Fibroblast of peridontal ligament (primary cell): ENCODE data around the gene ZNF776.
"Not testable (repeated sequence)": the region's sequence is repeated elsewhere in the genome, so short reads cannot be mapped to it uniquely, and the experiment has no call there.

Experiments
- DNase-seq: peaks from one replicate; pipeline ENCODE4 v3.0.0-alpha.2; 2010; ENCODE audit errors: extremely low read depth

Gene ZNF776

DNA sequence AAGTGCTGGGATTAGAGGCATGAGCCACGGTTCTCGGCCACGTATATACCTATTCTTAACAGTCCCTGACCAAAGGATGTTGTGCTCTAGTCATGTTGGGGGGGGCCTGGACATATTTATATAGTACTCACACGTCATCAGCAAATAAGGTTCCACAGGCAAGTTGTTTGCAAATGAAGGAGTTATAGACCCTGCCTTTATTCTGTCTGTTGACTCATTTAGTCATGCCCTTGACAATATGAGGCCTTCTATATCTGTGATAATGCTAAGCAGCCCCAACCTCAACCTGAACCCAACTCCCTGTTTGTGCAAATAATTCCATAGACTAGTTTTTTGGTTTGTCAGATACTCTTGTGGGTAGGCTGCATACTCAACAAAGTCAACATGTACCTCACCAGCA, 31.7 kb downstream of the ZNF776 start:
- DNase-seq, result no peak

DNA sequence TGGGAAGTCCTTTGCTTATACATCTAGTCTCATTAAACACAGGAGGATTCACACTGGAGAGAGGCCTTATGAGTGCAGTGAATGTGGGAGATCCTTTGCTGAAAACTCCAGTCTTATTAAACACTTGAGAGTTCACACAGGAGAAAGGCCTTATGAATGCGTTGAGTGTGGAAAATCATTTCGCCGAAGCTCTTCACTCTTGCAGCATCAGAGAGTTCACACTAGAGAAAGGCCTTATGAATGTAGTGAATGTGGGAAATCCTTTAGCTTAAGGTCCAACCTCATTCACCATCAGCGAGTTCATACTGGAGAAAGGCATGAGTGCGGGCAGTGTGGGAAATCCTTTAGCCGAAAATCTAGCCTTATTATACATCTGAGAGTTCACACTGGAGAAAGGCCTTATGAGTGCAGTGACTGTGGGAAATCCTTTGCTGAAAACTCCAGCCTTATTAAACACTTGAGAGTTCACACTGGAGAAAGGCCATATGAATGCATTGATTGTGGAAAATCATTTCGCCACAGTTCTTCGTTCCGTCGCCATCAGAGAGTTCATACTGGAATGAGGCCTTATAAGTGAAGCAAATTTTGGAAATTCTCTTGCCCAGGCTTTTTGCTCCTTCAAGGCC, 32.7 kb downstream of the ZNF776 start:
- no peak for DNase-seq

DNA sequence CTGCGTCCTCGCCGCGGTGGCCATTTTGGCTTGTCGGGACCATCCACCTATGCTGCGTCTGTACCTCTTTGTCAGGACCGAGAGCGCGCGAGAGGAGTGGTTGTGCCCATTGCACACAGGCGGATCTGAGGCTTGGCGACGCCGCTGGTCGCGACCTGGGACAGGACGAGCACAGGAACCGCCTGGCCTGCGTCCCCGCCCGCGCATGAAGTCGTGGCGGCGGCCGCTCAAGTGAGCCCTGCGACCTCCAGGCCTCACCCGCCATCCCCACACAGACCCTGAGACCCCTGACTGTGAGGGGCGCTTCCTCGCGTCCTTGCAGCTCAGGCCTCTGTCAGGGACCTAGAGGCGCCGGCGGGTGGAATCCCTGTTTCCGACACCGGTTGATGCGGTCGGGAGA, 39.7 kb downstream of the ZNF776 start:
- DNase-seq, result no peak

DNA sequence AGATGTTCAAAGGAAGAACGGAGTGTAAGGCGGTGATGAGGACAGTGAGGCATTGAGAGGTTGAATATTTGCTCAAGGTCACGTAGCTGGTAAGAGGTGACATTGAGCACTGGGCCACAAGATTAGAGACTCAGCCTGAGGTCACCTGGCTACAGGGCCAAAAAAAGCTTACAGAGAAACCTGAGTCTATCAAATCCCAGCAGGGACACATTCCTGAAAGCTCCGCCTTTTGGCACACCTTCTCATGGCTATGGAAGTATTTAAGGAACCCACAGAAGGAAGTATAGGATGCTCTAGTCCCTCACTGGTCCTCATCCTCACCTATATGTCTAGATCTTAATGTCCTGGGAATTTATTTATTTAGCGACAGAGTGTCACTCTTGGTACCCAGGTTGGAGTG, 40.3 kb downstream of the ZNF776 start:
- no peak for DNase-seq

DNA sequence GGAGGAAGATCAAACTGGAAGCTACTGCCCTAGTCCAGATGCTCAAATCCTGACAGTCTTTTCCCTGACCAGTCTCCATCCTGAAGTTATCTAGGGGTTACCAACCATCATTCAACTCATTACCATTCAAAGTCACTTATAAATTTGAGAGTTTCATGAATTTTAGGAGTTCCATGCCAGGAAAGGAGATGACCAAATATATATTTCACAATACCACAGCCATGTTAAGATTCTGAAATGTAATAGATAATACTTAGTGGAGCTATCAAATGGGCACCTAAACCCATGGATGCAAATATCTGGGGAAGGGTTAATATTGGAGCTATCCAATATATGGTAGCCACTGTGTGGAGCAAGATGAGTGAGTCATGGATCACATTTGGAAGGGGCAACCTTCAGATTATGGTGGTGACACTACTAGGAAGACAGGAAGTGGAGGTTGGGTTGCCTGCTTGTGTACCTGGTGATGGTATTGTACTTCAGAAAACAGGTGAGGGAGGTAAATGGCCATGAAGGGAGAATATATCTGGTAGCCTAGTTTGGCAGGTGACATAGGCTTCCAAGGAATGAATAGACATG, 41.6 kb downstream of the ZNF776 start:
- DNase-seq, result no peak

DNA sequence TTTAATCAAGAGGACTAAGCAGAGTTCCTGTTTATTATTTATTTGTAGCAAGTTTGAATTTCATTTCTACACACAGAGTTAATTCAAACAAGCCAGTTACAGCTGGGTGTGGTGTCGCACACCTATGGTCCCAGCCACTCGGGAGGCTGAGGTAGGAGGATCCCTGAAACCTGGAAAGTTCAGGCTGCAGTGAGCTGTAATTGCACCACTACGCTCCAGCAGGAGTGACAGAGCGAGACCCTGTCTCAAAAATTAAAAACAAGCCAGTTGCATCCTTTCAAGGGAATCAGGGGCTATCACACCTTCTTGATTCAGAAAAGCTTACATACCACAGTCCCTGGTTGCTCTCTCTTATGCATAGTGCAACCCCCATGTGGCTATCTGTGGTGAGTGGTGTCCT, 42.7 kb downstream of the ZNF776 start:
- DNase-seq, result no peak

DNA sequence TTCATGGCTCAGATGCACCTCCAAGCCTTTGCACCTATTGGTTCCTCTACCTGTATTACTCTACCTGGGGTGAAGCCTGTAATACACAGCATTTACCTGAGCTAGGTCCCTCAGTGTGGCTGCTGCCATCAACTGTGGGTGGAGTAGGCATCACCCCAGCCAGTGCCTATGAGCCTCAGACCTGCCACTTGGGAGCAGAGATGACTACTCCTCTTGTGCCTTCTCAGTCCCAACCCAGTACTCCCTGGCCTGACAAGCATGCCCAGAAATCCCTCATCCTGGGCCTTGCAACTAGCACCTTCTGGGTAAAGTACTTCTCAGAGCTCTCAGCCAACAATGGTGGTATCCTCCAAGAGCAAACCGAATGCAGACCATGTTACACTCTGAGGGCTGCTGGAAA, 50.0 kb downstream of the ZNF776 start:
- not testable (repeated sequence) for DNase-seq

DNA sequence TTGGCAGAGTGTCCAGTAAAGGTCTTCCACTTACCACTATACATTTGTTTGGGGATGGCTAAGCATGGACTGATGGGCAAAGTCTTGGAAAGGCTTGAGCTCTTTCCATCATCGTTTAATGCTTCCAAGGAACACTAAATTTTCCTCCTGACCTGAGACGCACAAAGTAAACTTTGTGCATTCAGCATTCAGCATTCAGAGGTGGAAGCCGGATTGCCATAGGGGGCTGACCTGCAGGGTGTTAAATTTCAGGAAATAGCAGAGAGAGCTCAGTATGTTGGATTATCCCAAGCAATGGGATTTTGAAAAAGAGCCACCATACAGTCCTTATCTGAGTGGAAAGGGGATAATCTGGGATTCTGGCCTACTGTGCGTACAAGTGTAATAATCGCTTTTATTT, 54.1 kb downstream of the ZNF776 start:
- no peak for DNase-seq

DNA sequence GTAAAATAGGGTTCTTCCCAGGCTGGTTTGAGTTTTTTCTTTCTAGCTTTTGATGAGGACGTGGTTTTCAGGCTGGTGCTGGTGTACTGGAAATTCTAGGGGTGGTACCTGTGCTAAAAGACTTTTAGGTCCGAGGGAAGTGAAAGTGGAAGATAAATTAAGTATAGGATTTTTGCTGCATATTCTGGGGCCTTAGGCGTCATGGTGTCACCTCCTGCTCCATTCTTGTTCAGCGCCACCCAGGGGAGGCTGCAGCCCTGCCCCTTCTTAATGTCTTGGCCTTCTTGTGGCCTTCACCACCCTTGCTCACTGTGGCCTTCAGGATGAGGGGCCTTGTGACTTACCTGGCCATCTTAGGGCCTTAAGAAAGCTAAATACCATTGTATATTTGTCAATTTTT, 55.7 kb downstream of the ZNF776 start:
- DNase-seq, result no peak

DNA sequence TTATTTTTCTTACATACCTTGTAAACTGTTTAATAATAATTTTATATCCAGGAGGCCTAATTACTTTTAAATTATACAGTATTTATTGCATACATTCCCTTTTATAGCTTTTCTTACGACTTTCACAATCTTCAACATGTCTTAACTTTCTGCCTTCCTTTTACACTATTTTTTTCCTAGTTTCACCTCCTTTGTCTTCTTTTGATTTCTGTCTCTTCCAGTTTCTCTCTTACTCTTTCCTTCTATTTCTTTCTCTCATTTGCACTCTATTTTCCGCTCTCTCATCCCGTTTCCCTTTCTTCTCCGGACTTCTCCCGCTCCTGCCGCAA, 56.6 kb downstream of the ZNF776 start:
- no peak for DNase-seq

DNA sequence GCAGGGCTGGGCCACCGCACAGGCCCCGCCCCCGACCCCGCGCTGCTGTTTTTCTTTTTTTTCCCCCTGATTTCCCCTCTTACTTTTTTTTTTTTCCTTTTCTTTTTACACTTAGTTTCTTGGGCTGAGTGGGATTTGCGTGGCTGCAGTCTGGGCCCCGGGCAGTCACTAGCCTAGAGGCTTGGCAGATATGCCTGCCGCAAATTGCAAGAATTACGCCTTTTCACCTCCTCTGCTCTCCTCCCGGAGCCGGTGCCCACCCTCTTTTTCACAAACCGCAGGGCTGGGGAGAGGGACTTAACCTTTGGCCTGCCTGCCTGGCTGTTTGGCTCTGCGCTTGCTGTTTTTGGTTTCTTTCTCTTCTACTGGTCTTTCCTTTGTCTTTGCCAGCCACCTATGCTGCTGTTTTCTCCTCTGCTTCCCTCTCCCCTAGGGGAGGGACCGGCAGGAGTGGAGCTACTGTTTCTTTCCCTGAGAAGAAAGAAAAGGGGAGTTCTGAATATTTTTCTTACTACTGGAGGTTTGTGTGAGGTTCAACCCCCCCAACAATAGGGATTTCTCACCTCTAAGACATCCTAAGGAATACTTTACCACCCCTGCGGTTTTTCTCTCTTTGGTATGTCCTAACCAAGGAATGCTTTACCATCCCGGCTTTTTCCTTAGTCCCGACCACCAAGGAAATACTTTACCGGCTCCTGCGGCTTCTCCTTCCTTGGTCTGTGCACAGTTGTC, 57.1 kb downstream of the ZNF776 start:
- peak; percentile 72 for DNase-seq

DNA sequence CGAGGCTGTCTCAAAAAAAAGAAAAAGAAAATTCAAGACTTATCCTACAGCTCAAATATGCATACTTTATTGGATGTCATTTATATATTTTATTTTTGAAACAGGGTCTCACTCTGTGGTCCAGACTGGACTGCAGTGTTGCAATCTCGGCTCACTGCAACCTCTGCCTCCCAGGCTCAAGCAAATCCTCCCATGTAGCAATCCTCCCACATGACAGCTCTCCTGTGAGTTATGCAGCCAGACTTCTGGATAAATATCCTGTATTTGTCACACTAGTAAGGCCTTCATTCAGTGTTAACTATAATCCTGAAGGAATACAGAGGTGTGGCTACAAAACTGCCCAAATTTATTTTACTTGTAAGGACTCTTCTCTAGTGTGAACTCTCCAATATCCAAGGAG, 60.9 kb downstream of the ZNF776 start:
- no peak for DNase-seq
